SIG-M5 treated with dmso at 0.1 percent for 504 hours (cell line): Measurements from ENCODE around the gene UNC5A.

Experiments used
- DNase-seq: peaks from one replicate; lab custom pipeline; 2025; ENCODE audit not compliant: unreplicated experiment; lab: John Stamatoyannopoulos, UW

Gene UNC5A

GRCh38 chr5:176844281-176844680, 33.9 kb downstream of the UNC5A start:
- DNase-seq = no peak

DNA sequence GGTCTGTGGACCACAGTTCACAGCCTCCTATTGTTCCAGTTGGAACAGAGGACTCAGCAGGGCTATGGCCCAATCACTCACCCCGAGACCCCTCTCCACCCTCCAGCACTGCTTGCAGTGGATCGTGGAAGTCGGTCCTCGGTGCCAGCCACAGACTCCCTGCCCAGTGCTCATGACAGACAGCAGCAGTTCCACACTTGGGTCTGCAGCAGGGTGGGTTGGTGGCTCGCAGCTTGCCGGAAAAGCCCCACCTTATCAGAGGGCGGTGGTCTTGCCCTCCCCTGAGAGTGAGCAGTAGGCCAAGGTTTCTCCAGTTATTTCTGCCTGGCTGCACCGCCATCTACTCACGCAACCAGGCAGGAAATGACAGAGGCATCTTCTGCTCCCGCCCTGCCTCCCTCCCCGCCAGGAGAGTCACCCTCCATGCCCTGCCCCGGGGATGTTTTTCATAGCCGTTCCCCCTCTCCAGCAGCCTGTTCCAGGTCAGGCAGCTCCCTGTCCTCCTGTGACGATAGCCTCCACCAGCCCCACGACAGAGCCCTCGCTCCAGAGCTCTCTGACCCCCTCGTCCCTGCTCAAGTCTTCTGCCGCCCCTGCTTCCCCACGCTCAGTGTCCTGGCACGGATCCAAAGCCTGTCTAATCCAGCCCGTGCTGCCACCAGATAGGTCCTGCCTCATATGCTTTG, 34.5 kb downstream of the UNC5A start:
- DNase-seq = no peak

GRCh38 chr5:176845392-176845713, 35.0 kb downstream of the UNC5A start:
- DNase-seq = no peak

DNA sequence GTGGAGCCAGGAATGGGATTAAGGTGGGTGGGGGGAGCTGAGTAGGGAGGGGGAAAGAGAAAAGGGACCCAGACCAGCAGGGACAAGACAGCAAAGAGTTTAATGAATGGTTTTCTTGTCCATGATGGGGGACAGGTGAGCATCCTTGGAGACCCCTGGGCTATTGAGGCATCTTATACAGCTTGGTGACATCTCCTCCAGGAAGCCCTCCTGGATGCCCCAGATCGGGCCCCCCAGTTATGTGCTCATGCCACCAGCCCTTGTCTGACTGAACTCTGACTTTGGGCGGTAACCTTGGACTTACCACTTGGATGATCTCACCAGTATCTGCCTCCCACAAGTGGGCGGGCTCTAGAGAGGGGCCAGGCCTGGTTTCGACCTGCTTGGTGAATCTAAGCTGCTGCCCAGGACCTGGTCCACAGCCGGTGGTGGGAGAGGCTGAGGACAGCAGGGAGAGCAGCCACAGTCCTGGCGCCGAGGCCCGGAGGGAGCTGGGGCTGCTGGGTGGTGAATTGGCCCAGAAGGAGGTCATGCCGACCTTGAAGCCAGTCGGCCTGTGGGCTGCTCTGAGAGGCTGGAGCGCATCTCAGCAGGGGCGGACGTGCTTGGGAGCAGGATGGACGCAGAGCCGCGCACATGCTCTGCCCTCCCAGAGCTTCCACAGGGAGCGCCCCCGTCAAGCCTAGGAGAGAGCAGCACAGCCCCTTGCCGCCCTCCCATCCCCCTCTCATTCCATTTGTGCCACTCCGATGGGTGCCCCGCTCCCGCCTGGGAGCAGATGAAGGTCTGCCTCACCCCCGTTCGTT, 36.2 kb downstream of the UNC5A start:
- DNase-seq = no peak

GRCh38 chr5:176847148-176847547, 36.8 kb downstream of the UNC5A start:
- DNase-seq = no peak

GRCh38 chr5:176847726-176848290, 37.4 kb downstream of the UNC5A start:
- DNase-seq = no peak

GRCh38 chr5:176848651-176849050, 38.3 kb downstream of the UNC5A start:
- no peak for DNase-seq

DNA sequence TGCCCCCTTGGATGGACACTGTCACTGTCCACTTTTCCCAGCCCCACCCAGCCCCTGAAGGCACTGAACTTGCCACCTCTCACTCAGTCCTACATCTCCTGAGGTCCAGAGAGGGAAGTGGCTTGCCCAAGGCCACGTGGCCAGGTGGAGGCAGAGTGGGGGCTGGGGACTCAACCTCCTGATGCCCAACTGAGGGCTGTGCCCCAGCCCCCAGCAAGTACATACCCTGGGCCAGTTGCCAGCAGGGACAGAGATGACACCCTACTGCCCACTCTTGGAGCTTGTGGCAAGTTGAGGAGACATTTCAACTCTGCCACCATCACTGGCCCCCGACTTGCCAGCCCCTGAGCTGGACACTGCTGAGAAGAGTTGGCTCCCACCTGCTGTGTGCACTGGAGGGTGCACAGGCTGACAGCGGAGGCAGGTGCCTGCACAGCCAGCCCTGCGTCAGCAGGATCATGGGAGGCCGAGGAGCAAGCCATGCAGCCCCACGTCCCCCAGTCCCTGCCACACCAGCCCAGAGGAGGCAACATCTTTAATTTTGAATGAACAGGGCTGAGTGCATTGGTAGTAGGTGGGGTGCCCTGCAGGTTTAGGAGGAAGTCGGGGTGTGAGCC, 39.4 kb downstream of the UNC5A start:
- DNase-seq = no peak

DNA sequence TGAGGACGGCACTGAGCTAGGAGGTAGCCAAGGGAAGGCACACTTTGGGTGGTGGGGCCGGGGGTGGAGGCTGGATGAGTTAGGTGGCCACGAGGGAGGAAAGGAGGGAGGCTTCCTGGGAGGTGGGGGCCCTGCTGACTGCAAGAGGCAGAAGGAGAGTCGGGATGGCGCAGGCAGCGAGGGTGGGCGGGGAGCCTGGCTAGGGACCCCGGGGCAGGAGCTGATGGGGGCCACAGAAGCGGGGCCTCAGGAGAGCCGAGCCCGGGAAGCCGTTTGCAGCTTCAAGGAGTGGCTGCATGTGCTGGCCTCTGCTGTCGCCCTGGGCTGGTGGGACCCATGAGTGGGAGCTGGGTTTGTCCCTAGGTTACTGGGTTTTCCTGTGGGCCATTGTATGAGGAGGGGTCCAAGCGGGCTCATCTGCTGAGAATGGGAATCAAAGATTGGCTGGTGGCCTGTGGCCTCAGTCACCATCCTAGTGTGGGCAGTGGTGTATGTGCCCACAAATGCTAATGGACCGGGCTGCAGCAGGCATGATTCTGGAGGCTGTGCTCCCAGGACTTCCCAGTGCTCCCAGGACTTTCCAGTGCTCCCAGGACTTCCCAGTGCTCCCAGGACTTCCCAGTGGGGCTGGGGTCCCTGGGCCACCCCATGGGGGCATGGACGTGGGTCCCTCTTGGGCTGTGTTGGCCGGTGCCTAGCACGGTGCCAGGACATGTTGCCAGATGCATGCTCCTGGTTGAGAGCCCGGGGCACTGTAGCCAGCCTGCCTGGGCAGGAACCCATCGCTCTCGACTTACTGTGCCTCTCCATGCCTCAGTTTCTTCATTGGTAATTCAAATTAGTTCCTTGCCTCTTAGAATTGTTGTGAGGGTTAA, 40.2 kb downstream of the UNC5A start:
- DNase-seq = no peak

GRCh38 chr5:176851380-176851779, 41.0 kb downstream of the UNC5A start:
- no peak for DNase-seq

DNA sequence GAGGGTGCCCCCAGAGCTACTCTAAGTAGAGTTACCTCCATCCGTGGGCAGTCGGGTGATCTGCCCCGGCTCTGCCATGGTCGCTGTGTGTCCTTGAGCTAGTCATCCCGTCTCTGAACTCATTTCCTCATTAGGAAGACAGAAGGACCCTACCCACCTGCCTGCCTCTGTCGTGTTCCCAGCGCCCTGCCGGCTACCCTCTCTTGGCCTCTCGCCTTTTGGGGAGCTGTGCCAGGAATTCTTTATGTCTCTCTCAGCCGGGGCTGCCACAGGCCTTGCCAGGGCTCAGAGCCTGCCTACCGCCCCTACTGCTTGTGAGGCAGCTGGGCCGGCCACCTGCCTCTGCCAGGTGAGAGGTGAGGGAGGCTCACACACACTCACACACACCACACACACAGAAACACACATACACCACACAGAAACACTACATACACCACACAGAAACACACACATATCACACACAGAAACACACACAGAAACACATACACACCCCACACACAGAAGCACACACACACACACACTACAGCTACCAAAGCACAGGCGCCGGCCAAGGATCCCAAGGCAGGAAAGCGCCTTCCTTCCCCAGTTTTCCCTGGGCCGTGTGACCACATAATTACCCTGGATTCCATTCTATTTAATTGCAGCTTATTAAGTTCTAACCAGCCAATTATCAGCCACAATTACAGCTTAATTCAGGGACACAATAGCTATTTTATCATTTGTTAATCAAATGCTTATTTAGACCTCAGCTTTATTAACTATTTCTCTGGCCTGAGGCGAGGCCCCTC, 41.7 kb downstream of the UNC5A start:
- DNase-seq = no peak

- no peak for DNase-seq
Observed at GRCh38 chr5:176853151-176853778, 42.9 kb downstream of the UNC5A start.

GRCh38 chr5:176854164-176854563, 43.8 kb downstream of the UNC5A start:
- no peak for DNase-seq

GRCh38 chr5:176855598-176855997, 45.2 kb downstream of the UNC5A start:
- no peak for DNase-seq

GRCh38 chr5:176856746-176857145, 46.4 kb downstream of the UNC5A start:
- no peak for DNase-seq

- DNase-seq = no peak
Observed at GRCh38 chr5:176857216-176857893, 47.0 kb downstream of the UNC5A start.

DNA sequence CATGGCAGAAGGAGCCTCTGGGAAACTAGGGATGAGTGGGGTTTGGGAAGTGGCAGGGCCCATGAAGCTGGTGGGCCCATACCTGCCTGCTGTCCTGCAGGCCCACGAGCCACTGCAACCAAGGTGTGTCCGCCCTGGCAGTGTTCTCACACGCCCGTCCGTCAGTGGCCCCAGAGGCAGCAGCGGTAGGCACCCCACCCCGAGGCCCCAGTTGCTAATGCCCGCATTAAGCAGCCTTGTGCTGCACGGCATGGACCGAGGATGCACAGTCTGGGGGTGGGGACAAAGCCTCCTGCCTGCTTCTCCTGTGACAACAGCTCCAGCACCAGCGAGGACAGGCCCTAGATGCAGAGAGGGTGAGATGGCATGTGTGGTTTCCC, 47.5 kb downstream of the UNC5A start:
- no peak for DNase-seq

GRCh38 chr5:176859916-176860315, 49.6 kb downstream of the UNC5A start:
- DNase-seq = no peak

DNA sequence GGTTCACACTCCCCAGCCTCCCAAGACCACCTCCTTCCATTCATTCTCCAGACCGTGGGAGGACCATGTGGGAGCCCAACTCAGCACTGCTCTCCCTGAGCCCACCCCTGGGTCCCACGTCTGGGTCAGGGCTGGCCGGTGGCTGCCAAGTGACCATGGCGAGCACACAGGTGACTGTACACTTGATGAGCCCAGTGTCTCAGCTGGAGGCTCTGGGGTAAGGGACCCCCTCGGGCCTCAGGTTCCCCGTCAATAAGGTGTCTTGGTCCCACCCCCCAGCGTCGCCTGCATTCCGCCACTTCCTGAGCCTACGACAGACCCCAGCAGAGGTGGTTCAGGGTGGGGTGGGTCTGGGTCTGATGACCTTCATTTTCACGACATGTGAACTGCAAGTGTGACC, 50.0 kb downstream of the UNC5A start:
- no peak for DNase-seq
